GM12801 (cell line): Measurements from ENCODE around the gene GRIK1.

Source experiments
- CTCF ChIP-seq: IDR thresholded peaks from one replicate; pipeline ENCODE4 v1.5.1; 2011; ENCODE audit warnings: control low read depth; ENCODE audit not compliant: insufficient read length; ENCODE audit errors: extremely low read depth

Gene GRIK1

GRCh38 chr21:29718081-29718815, 221.5 kb downstream of the GRIK1 start:
- TF ChIP-seq CTCF = no peak

GRCh38 chr21:29717659-29718058, 222.1 kb downstream of the GRIK1 start:
- no peak for TF ChIP-seq CTCF

- TF ChIP-seq CTCF = no peak
These were observed 223.0 kb downstream of the GRIK1 start for GRCh38 chr21:29716753-29717152.

- TF ChIP-seq CTCF = no peak
These were observed 224.7 kb downstream of the GRIK1 start for GRCh38 chr21:29715089-29715488.

GRCh38 chr21:29712818-29713217, 227.0 kb downstream of the GRIK1 start:
- no peak for TF ChIP-seq CTCF

GRCh38 chr21:29711236-29711635, 228.6 kb downstream of the GRIK1 start:
- no peak for TF ChIP-seq CTCF

- no peak for TF ChIP-seq CTCF
These were observed 229.3 kb downstream of the GRIK1 start for GRCh38 chr21:29710498-29710897.
